ENCODE measurements around the gene AMH. TPM values are rescaled to one million over a fixed set of nuclear protein-coding genes. Genes with fewer than 3 reads are reported as not detected.

AMH gene
- total RNA-seq, 1 donor from 2014 or later: 1.5 TPM

GRCh38 chr19:2221250-2221831 is 27.8 kb upstream of the AMH start:
- DNase-seq: peak; percentile 49

DNA sequence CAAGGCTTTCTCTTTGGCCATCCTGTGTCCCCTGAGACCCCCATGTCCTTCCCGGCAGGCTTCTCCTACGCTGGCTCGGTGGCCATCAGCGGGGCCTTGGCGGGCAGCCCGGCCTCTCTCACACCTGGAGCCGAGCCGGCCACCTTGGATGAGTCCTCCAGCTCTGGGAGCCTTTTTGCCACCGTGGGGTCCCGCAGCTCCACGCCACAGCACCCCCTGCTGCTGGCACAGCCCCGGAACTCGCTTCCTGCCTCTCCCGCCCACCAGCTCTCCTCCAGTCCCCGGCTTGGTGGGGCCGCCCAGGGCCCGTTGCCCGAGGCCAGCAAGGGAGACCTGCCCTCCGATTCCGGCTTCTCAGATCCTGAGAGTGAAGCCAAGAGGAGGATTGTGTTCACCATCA is 27.2 kb upstream of the AMH start:
- DNase-seq: peak; percentile 28

DNA sequence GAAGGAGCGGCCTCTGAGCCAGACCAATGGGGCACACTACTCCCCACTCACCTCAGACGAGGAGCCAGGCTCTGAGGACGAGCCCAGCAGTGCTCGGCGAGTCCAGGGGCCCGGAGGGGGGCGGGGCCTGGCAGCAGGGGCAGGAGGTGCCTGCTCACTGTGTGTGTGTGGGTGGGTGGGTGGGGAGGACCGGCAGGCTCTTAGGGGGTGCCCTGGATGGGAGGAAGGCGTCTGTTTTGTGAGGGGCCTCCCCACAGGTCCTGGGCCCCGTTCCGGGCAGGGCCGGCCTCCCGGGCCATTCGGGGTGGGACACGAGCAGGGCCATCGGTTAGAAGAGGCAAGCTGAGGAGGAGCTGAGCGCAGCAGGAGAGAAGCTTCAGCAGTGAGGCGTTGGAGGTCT is 25.7 kb upstream of the AMH start:
- no peak for DNase-seq

DNA sequence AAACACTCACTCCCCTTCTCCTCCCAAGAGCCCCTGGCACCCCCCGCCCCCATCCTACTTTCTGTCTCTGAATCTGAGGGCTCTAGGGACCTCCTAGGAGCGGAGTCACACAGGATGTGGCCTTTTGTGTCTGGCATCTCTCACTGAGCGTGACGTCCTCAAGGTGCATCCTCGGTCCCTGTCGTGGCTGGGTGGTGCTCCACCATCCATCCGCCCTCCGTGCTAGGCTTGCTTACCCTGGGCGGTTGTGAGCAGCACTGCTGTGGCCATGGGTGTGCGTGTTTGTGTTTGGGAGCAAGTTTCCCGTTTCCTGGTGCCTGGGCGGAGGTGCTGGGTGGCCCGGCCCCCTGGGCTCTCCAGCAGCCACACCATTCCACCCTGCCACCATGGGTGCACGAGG is 25.2 kb upstream of the AMH start:
- DNase-seq: no peak

DNA sequence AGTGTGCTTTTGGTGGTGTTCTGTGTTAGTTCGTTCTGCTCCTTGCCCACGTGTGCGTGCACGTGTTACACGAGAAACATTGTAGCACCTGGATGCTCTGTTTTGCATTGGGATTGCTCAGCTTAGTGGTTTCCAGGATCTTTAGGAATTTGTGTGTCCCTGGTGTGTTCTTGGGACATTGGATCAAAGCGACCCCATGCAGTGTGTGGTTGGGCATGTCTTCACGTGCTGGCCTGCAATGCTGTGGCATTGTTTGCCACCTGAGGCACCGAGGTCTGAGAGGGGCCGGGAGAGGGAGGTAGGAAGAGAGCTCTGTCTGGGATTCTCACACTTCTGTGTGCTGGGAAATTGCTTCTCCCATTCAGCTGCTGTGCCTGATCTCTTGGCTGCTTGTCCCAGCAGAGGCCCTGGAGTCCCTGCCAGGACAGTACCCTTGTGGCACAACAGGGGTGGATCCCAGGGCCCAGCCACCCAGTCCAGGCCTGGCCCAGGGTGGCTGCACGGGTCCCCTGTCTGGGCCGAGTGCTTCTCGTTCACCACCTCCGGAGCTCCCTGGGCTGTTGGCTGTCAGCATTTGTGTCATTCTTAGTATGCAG is 24.3 kb upstream of the AMH start:
- no peak for DNase-seq

DNA sequence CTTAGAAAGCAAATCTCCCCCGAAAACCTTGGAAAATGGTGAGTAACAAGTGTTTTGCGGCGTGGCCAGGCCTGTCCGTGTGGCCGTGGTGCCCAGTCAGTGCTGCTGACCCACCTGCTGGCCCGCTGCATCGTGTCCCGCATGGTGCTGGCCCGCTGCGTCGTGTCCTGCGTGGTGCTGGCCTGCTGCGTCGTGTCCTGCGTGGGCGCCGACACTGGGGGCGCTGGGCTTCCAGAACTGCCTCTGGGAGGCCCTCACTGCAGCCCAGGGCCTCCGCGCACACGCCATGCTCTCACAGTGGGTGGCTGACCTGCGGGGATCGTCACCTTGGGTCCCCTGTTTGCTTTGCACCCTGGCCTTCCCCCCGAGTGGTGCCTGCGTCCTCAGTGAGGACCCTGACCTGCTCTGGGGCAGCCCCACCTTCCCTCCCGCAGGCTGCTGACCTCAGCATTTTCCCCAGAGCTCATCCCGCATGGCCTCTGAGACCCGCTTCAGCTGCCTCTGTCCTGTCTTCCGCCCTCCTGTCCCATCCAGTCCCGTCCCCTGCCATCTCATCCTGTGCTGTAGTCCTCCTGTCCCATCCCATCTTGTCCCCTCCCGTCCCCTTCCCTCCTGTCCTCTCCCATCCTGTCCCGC is 23.6 kb upstream of the AMH start:
- no peak for DNase-seq

DNA sequence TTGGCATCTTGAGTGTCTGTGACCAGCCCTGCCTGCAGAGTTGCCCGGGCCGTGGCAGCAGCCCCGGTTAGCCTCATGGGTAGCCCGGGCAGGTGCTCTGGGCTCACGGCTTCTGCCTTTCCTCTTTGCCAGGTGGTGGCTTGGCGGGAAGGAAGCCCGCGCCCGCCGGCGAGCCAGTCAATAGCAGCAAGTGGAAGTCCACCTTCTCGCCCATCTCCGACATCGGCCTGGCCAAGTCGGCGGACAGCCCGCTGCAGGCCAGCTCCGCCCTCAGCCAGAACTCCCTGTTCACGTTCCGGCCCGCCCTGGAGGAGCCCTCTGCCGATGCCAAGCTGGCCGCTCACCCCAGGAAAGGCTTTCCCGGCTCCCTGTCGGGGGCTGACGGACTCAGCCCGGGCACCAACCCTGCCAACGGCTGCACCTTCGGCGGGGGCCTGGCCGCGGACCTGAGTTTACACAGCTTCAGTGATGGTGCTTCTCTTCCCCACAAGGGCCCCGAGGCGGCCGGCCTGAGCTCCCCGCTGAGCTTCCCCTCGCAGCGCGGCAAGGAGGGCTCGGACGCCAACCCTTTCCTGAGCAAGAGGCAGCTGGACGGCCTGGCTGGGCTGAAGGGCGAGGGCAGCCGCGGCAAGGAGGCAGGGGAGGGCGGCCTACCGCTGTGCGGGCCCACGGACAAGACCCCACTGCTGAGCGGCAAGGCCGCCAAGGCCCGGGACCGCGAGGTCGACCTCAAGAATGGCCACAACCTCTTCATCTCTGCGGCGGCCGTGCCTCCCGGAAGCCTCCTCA is 22.9 kb upstream of the AMH start:
- no peak for DNase-seq

DNA sequence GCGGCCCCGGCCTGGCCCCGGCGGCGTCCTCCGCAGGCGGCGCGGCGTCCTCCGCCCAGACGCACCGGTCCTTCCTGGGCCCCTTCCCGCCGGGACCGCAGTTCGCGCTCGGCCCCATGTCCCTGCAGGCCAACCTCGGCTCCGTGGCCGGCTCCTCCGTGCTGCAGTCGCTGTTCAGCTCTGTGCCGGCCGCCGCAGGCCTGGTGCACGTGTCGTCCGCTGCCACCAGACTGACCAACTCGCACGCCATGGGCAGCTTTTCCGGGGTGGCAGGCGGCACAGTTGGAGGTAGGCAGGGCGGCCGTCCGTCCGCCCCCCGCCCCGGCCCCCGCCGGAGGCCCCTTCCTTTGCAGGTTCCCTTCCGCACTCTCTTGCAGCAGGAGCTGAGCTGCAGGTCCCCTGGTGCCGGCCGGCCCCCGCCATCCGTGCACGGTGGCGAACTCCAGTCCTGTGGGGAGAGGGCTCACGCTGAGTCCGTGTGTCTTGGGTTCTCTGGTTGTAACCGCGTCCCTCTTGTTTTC is 22.2 kb upstream of the AMH start:
- DNase-seq: no peak

GRCh38 chr19:2227415-2228156 is 21.5 kb upstream of the AMH start:
- DNase-seq: no peak

DNA sequence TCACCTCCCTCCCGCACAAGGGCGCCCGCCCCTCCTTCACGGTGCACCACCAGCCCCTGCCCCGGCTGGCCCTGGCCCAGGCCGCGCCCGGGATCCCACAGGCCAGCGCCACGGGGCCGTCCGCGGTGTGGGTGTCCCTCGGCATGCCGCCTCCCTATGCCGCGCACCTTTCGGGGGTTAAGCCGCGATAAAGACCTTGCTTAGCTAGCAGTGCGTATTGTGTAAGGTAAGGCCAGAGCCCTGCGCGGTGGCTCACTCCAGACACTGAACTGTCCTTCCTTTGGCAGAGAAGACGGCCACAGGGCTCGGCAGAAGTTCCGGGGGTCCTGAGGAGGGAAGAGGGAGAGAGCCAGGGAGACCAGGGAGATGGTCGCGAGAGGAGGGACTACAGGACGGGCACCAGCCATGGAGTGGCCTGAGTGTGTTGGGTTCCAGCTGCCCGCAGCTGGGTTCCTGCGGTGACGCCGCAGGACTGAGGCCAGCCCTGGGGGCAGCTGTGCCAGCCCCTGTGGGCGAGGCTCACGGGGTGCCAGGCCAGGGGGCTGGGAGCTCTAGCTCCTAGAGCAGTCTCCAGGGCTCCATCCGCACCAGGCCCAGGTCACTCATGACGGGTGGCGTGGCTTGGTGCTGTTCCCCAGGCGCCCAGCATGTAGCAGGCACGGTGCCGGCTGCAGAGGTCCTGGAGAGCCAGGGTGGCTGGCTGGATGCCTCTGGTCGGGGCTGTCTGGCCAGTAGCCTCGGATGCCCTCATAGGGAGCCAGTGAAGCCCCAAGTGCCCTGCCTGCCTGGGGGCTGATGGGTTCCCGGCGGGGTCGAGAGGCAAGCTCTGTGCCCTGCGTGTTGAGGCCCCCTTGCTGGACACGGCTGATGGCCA is 20.7 kb upstream of the AMH start:
- DNase-seq: no peak

GRCh38 chr19:2229103-2230032 is 19.8 kb upstream of the AMH start:
- DNase-seq: no peak

DNA sequence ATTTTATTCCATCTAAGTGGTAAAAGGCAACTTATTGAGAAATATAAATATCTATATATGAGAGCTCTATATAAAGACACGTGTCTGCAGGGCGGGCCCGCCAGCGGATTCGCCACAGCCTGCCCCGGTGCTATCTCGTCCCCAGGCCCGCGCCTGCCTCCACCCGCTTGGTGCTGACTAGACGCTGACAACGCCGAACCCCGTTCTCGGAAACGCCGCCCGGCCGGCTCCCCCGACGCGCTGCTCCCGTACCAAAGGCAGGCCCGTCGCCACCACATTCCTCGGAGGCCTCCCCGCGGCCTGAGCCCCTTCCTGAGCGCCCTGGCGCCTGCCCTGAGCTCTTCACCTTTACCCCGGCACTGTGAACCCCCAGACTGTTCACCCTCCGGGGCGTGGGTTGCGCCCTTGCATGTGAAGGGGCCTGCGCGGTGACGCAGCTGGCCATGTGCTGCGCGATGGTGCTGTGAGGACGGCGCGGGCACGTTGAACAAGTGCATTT is 19.0 kb upstream of the AMH start:
- DNase-seq: no peak

- no peak for DNase-seq
These were observed 18.2 kb upstream of the AMH start for GRCh38 chr19:2230807-2231533.

DNA sequence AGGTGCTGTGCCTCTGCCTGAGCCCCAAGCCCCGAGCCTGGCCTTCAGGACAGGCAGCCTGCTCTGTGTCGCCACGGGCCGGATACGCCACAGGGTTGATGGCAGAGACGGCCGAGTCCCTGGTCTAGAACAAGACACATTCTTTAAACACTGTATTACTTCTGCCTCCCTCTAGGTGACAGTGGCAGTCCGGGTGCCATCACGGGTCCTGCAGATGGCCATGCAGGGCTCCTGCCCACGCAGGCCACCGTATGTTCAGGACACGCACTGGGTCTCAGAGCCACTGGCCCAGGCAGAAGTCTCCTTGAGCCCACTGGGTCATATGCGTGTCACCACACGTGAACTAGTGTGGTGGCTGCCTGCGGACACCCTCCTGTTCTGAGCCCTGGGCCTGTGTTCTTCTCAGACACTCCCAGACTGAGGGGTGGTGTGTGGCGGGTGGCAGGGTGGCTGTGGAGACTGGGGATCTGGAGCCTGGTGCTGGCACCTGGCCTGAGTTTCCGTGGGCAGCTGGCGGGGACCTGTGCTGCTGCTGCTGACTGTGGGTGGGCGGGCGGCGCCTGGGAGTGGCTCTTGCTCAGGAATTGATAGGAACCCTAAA is 17.4 kb upstream of the AMH start:
- DNase-seq: peak; percentile 26

GRCh38 chr19:2232286-2233151 is 16.6 kb upstream of the AMH start:
- DNase-seq: no peak

GRCh38 chr19:2233601-2234280 is 15.4 kb upstream of the AMH start:
- DNase-seq: no peak

DNA sequence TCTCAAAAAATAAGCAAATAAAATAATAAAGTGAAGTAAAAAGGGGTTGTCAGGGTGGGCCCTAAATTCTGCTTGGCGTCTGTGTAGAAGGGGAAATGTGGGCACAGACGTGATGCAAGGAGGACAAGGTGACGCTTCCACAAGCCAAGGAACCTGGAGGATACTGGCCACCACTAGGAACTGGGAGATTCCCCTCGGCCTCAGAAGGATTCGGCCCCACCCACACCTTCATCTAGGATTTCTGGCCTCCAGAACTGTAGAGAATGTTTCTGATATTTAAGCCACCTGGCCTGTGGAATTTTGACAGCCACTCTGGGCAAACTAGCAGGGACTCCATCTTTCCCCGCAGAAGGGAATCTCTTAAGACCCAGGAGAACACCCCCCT is 14.1 kb upstream of the AMH start:
- no peak for DNase-seq
